PC-3 (cell line): ENCODE measurements around the gene FOXI1.

Experiments used
- EZH2 ChIP-seq: fragments of 300-600 bp; sonication (generic); IDR thresholded peaks from one replicate; pipeline ENCODE4 v1.6.1; 2017; ENCODE audit warnings: antibody characterized with exemption, mild to moderate bottlenecking, low read length; ENCODE audit not compliant: unreplicated experiment
- TF ChIP-seq, protein P1 (sequence below): fragments of 300-600 bp; sonication (generic); conservative IDR thresholded peaks from 2 replicates; pipeline ENCODE4 v1.5.1; 2017; ENCODE audit warnings: antibody characterized with exemption, low read depth, mild to moderate bottlenecking, low read length

- TF ChIP-seq, protein P1, sequence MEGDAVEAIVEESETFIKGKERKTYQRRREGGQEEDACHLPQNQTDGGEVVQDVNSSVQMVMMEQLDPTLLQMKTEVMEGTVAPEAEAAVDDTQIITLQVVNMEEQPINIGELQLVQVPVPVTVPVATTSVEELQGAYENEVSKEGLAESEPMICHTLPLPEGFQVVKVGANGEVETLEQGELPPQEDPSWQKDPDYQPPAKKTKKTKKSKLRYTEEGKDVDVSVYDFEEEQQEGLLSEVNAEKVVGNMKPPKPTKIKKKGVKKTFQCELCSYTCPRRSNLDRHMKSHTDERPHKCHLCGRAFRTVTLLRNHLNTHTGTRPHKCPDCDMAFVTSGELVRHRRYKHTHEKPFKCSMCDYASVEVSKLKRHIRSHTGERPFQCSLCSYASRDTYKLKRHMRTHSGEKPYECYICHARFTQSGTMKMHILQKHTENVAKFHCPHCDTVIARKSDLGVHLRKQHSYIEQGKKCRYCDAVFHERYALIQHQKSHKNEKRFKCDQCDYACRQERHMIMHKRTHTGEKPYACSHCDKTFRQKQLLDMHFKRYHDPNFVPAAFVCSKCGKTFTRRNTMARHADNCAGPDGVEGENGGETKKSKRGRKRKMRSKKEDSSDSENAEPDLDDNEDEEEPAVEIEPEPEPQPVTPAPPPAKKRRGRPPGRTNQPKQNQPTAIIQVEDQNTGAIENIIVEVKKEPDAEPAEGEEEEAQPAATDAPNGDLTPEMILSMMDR: no peak
- TF ChIP-seq EZH2: no peak
These were observed 36.2 kb upstream of the FOXI1 start for GRCh38 chr5:170069512-170069911.
